Measurements from ENCODE around the gene LOXHD1.

LOXHD1 gene

GRCh38 chr18:46427216-46427995, 229.6 kb downstream of the LOXHD1 start:
- DNase-seq (ENCODE audit: insufficient read length, low spot score): no peak
- no peak for FAIRE-seq

Data from HTR-8/SVneo (cell line).